NCI-H2081 treated with DMSO at 0.1 percent for 48 hours (cell line): ENCODE measurements around the gene INSR.
"Not testable (repeated sequence)": the region's sequence is repeated elsewhere in the genome, so short reads cannot be mapped to it uniquely, and the experiment has no call there.

Experiments
- DNase-seq: peaks from one replicate; lab custom pipeline; 2025; lab: John Stamatoyannopoulos, UW

Gene INSR

DNA sequence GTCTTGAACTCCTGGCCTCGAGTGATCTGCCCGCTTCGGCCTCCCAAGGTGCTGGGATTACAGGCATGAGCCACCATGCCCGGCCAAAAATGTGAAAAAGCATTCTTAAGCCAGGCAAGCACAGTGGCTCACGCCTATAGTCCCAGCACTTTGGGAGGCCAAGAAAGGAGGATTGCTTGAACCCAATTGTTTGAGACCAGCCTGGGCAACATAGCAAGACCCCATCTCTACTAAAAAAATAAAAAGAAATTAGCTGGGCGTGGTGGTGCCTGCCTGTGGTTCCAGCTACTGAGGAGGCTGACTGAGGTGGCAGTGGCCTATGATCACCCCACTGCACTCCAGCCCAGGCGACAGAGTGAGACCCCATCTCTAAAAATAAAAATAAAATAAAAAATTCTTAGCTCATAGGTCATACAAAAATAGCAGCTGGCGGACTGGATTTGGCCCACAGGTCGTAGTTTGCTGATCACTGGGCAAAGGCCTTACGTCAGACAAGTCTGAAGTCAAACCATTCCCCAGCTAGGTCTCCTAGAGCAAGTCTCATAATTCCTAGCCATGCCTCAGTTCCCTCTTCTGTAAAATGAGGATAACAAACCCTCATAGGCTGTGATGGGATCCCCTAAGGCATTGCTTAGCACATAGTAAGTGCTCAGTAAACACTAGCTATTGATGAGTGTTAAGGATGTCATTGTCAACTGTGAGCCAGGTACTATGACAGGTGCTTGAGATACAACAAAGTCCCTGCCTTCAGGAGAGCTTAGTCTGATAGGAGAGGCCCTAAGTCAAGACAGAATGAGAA, 36.0 kb downstream of the INSR start:
- DNase-seq, result no peak

DNA sequence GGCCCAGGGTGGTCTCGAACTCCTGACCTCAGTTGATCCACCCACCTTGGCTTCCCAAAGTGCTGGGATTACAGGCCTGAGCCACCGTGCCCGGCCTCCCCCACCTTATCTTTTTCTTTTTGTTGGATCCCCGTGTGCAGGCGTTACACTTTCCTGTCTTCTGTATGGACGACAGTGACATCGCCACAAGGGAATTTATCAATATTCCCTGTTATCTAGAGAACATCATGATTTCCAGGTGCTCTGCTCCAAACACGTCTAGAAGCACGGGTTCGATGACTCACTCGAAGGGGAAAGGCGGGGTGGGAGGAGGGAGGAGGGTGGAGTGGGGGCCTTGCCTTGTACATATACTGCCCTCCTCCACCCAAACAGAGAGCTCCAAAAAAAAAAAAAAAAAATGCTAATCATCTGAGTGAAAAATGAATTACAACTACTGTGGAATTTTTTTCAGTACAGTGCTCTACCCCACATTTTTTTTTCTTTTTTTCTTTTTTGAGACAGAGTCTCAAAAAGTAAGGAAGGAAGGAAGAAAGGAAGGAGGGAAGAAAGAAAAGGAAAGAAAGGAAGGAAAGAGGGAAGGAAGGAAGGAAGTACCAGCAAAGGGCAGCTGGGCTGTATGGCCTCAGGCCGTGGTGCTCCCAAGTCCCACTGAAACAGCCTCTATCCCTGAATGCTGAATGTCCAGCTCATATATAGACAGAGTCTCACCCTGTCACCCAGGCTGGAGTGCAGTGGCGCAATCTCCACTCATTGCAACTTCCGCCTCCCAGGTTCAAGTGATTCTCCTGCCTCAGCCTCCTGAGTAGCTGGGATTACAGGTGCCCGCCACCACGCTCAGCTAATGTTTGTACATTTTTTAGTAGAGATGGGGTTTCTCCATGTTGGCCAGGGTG, 36.8 kb downstream of the INSR start:
- DNase-seq, result no peak

DNA sequence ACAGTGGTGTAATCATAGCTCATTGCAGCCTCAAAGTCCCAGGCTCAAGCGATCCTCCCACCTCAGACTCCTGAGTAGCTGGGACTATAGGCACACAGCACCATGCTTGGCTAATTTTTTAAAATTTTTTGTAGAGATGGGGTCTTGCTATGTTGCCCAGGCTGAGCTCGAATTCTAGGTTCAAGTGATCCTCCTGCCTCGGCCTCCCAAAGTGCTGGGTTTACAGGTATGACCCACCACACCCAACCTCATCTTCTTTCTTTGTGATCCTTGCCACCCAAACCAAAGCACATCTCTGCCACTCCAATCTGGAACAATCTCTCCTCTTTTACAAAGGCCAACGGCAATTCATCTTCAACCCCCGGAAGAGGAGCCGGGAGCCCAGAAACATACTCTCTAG, 38.6 kb downstream of the INSR start:
- DNase-seq, result no peak

DNA sequence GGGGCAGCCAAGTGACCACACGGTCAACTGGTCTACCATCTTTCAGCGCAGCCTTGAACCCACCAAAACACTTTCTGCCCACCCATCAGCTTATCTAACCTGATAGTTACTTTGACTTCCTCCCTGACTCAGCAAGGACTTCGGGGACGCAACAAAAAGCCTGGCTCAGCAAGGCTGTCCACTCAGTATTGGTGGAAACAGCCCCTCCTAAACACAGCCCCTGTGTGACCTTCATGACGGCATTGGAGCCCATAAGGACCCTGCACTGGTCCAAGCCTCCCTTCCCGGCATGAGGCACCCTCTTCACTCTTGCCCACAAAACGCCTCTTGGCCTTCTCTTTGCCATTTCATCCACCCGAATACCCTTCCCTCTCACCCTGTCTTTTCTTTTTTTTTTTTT, 39.1 kb downstream of the INSR start:
- no peak for DNase-seq

DNA sequence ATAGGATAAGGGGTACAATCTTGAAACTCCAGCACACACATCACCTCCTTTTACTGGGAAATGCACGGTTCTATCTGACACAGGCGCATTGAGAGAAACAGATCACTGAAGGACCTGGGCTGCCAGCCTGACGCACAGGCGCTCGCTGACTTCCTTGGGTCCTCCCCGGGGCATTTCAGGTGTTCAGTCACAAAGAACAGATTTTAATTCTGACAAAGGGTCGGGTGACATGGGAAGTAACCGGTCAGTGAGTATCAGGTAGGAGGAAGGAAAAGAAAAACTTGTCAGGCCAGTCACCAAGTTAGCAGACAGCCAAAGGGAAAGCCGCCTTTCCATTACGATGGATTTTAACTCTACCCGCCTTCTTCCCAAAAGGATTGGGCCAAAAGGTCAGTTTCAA, 39.6 kb downstream of the INSR start:
- no peak for DNase-seq

DNA sequence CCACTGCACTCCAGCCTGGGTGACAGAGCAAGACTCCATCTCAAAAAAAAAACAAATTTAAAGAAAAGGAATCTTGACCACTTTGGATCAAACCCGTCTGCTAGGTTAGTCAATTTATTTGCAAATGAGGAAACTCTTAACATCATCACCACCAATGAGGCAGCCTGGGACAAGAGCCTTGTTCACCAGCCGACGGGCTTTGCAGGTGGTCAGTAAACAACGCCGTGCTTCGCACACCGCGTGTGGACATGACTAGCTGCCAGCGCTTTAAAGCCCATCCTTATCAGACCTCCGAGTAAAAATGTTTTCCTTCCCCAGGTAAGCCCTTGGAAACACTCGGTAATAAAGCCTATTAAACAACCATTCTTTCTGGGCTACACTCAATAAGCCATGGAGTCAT, 41.9 kb downstream of the INSR start:
- no peak for DNase-seq

DNA sequence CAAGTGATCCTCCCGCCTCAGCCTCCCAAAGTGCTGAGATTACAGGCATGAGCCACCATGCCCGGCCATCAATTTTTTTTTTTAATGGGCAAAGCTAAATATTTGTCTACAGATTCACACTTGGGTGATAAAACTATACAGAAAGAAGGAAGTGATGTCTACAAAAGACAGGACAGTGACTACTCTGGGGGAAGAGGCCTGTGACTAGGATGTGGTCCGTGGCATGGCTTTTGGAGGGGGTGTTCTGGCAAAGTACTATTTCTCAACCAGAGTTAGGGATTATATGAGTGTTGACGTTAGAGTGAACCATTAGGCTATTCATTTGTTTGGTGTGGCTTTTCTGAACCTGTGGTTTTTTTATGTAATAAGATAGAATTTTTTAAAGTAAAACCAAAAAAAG, 42.7 kb downstream of the INSR start:
- no peak for DNase-seq

DNA sequence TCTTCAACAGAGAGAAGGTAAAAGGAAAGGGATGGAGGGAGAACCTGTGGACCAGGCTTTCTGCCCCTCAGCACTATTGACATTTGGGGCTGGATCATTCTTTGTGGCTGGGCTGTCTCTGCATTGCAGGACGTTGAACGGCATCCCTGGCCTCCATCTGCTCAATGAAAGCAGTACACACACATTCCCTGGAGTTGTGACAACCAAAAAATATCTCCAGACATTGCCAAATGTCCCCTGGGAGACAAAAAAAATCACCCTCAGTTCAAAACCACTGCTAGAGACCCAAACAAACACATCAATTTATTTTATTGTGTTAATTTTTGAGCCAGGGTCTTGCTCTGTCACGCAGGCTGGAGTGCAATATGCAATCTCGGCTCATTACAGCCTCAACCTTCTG, 43.3 kb downstream of the INSR start:
- no peak for DNase-seq

DNA sequence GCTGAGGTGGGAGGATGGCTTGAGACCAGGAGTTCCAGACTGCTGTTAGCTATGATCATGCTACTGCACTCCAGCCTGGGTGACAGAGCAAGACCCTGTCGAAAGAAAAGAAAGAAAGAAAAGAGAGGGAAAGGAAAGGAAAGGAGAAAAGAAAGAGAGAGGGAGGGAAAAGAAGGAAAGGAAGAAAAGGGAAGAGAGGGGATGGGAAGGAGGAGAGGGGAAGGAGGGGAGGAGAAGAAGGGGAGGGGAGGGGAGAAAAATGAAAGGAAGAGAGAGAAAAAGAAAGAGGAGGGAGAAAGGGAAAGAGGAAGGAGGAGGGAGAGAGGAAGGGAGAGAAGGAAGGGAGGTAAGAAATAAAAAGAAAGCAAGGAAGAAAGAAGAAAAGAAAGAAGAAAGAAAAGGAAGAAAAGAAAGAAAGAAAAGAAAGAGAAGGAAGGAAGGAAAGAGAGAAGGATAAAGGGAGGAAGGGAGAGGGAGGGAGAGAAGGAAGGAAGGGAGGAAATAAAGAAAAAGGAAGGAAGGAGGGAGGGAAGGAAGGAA, 44.1 kb downstream of the INSR start:
- DNase-seq, result no peak

DNA sequence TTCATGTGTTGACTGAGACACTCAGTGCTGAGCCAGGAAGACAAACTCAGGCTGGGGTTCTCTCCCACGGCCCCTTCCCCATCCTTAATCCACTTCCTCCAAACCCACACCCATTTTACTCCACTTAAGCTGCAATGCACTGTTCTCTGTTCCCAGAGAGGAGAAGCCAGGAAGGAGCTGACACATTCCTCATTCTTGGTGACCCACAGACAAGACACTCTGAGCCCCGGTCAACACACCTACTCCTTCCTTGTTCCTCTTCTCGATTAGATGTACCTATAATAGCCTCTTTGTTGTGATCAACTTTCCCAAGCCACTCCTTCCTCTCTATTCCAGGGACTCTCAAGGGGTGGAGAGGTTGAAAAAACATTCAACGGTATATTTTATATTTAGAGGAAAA, 47.1 kb downstream of the INSR start:
- no peak for DNase-seq

DNA sequence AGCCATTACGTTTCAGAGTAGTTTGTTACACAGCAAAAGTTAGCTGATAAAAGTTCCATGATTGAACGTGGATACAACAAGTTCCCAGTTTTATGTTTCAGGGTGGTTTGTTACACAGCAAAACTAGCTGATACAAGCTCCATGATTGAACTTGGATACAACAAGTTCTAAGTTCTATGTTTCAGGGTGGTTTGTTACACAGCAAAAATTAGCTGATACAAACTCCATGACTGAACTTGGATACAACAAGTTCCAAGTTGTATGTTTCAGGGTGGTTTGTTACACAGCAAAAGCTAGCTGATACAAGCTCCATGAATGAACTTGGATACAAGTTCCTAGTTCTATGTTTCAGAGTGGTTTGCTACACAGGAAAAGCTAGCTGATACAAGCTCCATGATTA, 47.6 kb downstream of the INSR start:
- DNase-seq, result no peak

DNA sequence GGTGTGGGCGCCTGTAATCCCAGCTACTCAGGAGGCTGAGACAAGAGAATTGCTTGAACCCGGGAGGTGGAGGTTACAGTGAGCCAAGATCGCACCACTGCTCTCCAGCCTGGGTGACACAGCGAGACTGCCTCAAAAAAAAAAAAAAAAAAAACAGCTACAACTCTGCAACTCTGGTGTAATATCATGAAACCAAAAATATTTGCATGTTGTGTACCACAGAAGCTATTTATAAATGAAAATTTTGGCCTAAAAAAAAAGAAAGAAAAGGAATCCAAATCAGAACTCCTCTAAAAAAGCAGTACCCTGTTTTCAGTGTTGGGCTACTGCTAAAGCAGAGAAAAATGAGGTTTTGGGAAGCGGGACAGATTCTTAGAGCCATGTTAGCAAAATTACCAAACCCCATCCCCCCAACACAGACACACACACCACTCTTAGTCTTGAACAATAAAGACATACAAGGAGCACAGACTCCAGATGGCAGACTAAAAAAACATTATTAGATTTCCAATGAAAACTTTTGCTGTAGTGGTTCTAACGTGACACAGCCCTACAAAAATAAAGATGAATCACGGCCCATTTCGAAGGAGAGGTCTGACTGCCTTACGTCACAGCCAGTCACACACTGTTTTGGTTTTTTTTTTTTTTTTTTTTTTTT, 51.5 kb downstream of the INSR start:
- DNase-seq, result no peak

DNA sequence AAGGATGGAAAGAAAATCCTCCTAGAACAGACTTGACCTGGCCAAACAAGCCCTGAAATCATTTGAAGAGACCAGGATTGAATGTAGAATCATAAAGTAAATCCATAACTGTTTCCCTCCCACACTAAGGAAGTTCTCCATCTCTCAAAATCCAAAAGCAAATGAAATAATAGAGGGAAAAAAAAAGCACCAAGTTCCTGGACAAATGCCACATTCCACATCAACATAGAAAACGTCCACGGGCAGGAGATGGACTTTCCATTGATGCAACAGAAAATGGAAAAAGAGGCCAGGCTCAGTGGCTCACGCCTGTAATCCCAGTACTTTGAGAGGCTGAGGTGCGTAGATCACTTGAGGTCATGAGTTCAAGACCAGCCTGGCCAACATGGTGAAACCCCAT, 56.2 kb downstream of the INSR start:
- no peak for DNase-seq

DNA sequence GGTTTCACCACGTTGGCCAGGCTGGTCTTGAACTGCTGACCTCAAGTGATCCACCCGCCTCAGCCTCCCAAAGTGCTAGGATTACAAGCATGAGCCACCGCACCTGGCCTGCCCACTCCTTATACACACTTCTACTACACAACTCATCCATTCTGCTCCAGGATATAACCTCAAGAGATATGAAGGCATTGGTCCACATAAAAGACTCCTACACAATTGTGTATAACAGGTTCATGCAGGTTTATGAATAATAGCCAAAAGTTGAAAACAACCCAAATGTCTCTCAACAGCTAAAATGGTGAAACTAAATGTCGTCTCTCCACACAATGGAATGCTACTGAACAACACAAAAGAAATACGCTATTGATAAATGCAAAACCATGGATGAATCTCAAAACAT, 58.1 kb downstream of the INSR start:
- no peak for DNase-seq

DNA sequence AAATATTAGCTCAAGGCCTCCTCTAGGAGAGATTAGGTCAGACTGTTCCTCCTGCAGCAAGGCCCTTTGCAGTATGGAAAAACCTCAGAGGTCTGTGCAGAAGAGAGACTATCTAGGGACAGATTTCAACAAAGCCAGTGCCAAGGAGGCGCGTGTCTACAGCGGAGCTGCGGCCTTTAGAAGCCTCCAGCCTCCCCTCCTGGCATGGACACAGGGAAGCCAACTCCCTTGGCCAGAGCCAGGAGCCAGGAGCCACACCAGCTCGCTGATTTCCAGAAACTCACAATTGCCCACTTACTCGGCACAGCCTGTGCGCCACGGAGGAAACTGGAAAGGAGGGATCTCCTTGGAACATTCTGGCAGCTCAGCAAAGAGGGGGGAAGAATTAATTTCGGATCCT, 63.4 kb downstream of the INSR start:
- no peak for DNase-seq

DNA sequence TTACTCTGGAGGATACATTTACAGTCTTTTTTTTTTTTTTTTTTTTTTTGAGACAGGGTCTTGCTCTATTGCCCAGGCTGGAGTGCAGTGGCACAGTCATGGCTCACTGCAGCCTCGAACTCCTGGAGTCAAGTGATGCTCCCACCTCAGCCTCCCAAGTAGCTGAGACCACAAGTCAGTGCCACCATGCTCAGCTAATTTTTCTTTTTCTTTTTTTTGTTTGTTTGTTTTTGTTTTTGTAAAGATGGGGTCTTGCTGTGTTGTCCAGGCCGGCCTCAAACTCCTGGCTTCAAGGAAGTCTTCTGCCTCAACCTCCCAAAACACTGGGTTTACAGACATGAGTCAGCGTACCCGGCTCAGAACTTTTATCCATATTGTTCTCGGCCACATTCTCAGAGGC, 64.5 kb downstream of the INSR start:
- no peak for DNase-seq

DNA sequence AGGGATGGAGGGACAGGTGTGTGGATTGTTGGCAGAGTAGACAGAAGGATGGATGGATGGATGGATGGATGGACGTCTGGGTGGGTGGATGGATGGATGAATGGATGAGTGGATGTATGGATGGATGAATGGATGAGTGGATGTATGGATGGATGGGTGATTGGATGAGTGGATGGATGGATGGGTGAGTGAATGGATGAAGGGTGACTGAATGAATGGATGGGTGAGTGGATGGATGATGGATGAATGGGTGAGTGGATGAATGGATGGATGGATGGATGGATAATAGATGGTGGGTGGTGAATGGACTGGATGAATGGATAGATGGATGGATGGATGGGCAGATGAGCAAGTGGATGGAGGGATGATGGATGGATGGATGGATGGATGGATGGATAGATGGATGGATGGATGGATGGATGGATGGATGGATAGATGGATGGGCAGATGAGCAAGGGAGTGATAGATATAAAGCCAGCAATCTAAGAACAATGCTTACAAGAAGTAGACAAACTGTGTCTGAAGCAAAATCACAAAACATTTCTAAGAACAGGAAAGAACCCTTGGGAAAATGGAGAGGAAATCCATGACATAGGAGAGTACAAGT, 65.2 kb downstream of the INSR start:
- no peak for DNase-seq

DNA sequence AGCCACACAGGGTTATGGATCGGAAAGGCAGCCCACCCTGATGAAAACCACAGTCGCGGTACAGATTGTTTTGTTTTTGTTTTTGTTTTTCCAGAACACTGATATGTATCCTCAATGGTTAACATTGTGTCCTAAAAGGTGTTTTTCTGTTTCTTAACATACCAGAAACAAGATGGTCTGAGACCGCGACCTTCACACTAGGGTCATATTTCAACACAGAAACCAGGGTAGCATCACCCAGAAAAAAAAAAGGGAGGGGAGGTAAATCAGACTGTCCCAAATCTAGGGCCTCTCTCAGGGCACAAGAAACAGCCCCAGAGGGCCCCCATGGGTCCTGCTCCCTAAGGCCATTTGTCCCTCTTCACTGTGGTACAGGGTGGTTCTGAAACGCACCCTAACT, 66.5 kb downstream of the INSR start:
- DNase-seq, result no peak

DNA sequence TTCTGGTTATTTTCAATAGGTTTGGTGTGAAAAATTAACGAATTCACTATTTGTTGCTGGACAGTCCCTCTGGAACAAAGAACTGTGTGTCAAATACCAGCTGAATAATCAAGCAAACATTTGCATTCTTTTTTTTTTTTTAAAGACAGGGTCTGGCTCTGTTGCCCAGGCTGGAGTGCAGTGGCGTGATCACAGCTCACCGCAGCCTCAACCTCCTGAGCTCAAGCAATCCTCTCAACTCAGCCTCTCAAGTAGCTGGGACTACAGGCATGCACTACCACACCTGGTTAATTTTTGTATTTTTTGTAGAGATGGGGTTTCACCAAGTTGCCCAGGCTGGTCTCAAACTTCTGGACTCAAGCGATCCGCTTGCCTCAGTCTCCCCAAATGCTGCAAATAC, 67.1 kb downstream of the INSR start:
- not testable (repeated sequence) for DNase-seq

DNA sequence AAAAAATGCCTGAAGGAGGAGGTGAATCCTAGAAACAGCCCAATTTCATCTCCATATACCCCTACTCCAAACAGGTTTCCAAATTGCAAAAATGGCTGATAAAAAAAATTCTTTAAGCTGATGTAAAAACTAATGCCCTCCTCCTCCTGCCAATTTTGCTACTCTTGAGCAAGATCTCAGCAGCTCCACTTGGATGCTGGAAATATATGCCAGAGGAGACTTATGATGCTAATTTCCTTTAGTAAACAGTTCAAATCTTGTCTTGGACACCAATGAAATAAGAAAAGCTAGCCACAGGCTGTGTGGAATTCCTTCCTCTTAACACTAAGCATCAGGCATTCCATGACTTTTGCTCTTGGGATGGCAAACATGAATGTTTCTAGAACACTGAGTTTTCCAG, 67.5 kb downstream of the INSR start:
- no peak for DNase-seq

DNA sequence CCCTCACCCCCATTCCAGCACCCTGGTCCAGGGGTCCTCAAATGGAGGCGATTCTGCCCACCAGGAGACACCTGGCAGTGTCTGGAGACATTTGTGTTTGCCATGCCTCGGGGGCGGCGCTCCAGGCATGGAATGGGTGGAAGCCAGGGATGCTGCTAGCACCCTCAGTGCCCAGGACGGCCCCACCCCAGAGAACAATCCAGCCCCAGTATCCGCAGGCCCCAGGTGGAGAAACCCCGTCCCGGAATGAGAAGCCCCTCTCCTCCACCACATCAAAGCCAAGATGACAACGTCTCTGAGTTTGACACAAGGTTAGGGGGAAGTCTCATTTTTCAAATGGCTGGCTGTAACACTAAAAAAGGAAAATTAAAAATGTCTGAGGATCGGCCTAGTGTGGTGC, 68.5 kb downstream of the INSR start:
- no peak for DNase-seq

DNA sequence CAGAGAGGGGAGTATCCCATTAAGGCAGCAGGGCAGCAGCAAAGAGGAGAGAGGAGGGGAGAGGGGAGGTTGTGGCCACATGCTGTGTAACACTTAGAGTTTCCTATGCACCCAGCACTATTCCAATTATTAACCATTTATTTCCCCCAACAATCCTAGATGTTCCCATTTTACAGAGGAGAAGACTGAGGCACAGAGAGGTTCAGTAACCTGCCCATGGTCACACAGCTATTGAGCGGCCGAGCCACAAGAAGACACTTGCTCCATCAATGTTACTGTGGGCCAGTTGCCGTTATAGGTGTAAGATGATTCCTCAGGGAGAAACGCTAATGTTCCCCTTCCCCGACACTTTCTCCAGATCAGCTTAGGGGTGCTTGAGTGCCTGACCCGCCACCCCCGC, 69.2 kb downstream of the INSR start:
- DNase-seq, result no peak
